ENCODE data around the gene FBL.
"Not testable (repeated sequence)": the region's sequence is repeated elsewhere in the genome, so short reads cannot be mapped to it uniquely, and the experiment has no call there.

DNA sequence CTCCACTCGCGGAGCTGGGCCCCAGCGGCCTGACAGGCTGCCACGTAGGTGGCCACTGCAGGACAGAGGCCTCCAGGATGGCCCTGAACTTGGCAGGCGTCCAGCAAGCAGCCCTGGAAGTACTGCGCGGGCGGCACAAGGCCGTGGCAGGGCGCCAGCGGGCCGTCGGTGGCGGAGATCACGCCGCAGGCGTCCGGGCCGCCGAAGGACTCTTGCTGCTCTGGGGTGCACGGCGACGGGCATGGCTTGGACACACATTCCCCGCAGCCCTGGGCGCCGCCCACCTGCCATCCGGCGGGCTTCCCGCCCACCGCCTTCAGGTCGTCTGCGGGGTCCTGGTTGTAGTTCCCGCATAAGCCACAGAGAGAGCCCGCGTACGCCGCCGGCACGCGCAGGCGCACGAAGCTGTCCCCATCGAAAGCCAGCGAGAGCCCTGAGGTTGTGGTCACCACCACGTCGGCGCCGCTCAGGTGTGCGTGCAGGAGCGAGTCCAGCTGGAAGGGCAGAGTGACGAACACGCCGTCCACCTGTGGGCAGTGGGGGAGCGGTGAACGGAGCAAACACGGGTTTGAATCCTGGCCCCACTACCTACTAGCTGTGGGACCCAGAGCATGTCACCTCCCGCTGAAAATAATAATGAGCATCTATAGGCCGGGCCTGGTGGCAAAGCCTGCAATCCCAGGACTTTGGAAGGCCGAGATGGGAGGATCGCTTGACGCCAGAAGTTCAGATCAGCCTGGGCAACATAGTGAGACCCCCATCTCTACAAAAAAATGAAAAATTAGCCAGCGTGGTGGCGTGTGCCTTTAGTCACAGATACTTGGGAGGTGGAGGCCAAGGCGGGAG, 45.7 kb upstream of the FBL start:
- not testable (repeated sequence) for TF ChIP-seq TCF12 (IDR thresholded peaks at IDR 0.05; ENCODE audit: low read depth, low read length); TAF1 (IDR thresholded peaks at IDR 0.05; ENCODE audit: low read depth, low read length); ZNF274 (IDR thresholded peaks at IDR 0.05; ENCODE audit: borderline replicate concordance, extremely low read depth, low read length); HDAC6 (IDR thresholded peaks at IDR 0.05; ENCODE audit: low read depth, low read length); SIN3A (conservative IDR thresholded peaks at IDR 0.05 in 1 of 2, IDR thresholded peaks at IDR 0.05 in 1 of 2; ENCODE audit: low read depth in 1 of 2, low read length in 2 of 2); TEAD4 (IDR thresholded peaks at IDR 0.05; ENCODE audit: low read depth, low read length); POLR2AphosphoS5 (IDR thresholded peaks at IDR 0.05; ENCODE audit: low read depth, low read length); CHD1 (IDR thresholded peaks at IDR 0.05; ENCODE audit: low read depth, low read length); EZH2 (IDR thresholded peaks at IDR 0.05; ENCODE audit: low read depth, low read length, severe bottlenecking); EP300 (IDR thresholded peaks at IDR 0.05; ENCODE audit: borderline replicate concordance in 1 of 2, low read depth in 2 of 2, low read length in 2 of 2)
- TF ChIP-seq, protein P1, sequence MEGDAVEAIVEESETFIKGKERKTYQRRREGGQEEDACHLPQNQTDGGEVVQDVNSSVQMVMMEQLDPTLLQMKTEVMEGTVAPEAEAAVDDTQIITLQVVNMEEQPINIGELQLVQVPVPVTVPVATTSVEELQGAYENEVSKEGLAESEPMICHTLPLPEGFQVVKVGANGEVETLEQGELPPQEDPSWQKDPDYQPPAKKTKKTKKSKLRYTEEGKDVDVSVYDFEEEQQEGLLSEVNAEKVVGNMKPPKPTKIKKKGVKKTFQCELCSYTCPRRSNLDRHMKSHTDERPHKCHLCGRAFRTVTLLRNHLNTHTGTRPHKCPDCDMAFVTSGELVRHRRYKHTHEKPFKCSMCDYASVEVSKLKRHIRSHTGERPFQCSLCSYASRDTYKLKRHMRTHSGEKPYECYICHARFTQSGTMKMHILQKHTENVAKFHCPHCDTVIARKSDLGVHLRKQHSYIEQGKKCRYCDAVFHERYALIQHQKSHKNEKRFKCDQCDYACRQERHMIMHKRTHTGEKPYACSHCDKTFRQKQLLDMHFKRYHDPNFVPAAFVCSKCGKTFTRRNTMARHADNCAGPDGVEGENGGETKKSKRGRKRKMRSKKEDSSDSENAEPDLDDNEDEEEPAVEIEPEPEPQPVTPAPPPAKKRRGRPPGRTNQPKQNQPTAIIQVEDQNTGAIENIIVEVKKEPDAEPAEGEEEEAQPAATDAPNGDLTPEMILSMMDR (IDR thresholded peaks at IDR 0.05; ENCODE audit: control extremely low read depth in 1 of 3, insufficient read depth in 1 of 3, low read depth in 1 of 3, low read length in 3 of 3) = not testable (repeated sequence)
- TF ChIP-seq, protein P2, sequence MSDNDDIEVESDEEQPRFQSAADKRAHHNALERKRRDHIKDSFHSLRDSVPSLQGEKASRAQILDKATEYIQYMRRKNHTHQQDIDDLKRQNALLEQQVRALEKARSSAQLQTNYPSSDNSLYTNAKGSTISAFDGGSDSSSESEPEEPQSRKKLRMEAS (IDR thresholded peaks at IDR 0.05) = not testable (repeated sequence)
- TF ChIP-seq, protein P3, sequence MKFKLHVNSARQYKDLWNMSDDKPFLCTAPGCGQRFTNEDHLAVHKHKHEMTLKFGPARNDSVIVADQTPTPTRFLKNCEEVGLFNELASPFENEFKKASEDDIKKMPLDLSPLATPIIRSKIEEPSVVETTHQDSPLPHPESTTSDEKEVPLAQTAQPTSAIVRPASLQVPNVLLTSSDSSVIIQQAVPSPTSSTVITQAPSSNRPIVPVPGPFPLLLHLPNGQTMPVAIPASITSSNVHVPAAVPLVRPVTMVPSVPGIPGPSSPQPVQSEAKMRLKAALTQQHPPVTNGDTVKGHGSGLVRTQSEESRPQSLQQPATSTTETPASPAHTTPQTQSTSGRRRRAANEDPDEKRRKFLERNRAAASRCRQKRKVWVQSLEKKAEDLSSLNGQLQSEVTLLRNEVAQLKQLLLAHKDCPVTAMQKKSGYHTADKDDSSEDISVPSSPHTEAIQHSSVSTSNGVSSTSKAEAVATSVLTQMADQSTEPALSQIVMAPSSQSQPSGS (IDR thresholded peaks at IDR 0.05; ENCODE audit: low read length) = not testable (repeated sequence)
